ENCODE measurements around the gene BCKDHB.

The BCKDHB gene

GRCh38 chr6:80376411-80376810 is 269.9 kb downstream of the BCKDHB start:
- Histone ChIP-seq H3K36me3 (ENCODE audit: control insufficient read depth, insufficient read depth, low read length) (no peaks in the 10 kb centered on the region), H3K27me3 (ENCODE audit: control insufficient read depth, insufficient read depth, low read length) (no peaks in the 10 kb centered on the region), H3K4me3 (ENCODE audit: low read length) (no peak overlapping the region), H3K9ac (ENCODE audit: low read length) (no peak overlapping the region), H3K9me3 (ENCODE audit: control insufficient read depth, low read length) (no peaks in the 10 kb centered on the region), H3K4me1 (ENCODE audit: control insufficient read depth, insufficient read depth, low read length) (no peaks in the 10 kb centered on the region)

GRCh38 chr6:80380566-80380965 is 274.1 kb downstream of the BCKDHB start:
- H3K9me3 ChIP-seq (ENCODE audit: control insufficient read depth, low read length), result no peaks in the 10 kb centered on the region
- no peaks in the 10 kb centered on the region for H3K27me3 ChIP-seq (ENCODE audit: control insufficient read depth, insufficient read depth, low read length)
- no peak overlapping the region for H3K9ac ChIP-seq (ENCODE audit: low read length)
- no peaks in the 10 kb centered on the region for H3K4me1 ChIP-seq (ENCODE audit: control insufficient read depth, insufficient read depth, low read length)
- no peaks in the 10 kb centered on the region for H3K36me3 ChIP-seq (ENCODE audit: control insufficient read depth, insufficient read depth, low read length)
- H3K4me3 ChIP-seq (ENCODE audit: low read length), result no peak overlapping the region

GRCh38 chr6:80382811-80383210 is 276.3 kb downstream of the BCKDHB start:
- Histone ChIP-seq H3K9me3 (ENCODE audit: control insufficient read depth, low read length) (no peaks in the 10 kb centered on the region), H3K4me3 (ENCODE audit: low read length) (no peak overlapping the region), H3K27me3 (ENCODE audit: control insufficient read depth, insufficient read depth, low read length) (no peaks in the 10 kb centered on the region), H3K9ac (ENCODE audit: low read length) (no peak overlapping the region), H3K4me1 (ENCODE audit: control insufficient read depth, insufficient read depth, low read length) (no peaks in the 10 kb centered on the region), H3K36me3 (ENCODE audit: control insufficient read depth, insufficient read depth, low read length) (no peaks in the 10 kb centered on the region)

DNA sequence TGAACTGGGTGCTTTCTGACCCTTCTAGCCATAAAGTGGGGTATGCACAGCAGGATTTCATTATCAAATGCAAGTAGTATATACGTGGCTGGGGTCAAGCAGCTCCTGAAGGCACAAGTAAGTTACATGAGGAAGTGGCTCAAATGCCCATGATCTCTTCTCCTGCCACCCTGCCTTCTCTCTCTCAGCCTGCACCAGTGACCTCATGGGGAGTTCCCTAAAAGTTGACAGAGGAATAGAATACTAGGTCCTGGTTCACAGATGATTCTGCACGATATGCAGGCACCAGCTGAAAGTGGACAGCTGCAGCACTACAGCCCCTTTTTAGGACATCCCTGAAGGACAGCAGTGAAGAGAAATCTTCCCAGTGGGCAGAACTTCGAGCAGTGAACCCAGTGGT is 282.0 kb downstream of the BCKDHB start:
- no peaks in the 10 kb centered on the region for H3K9me3 ChIP-seq (ENCODE audit: control insufficient read depth, low read length)
- H3K27me3 ChIP-seq (ENCODE audit: control insufficient read depth, insufficient read depth, low read length), result no peaks in the 10 kb centered on the region
- no peaks in the 10 kb centered on the region for H3K36me3 ChIP-seq (ENCODE audit: control insufficient read depth, insufficient read depth, low read length)
- no peak overlapping the region for H3K9ac ChIP-seq (ENCODE audit: low read length)
- no peaks in the 10 kb centered on the region for H3K4me1 ChIP-seq (ENCODE audit: control insufficient read depth, insufficient read depth, low read length)
- H3K4me3 ChIP-seq (ENCODE audit: low read length), result no peak overlapping the region
